SK-N-SH (cell line): ENCODE measurements around the gene MICAL2. TPM values are rescaled to one million over a fixed set of nuclear protein-coding genes. Genes with fewer than 3 reads are reported as not detected.

ENCODE experiments used
- CTCF ChIA-PET: fragments of 300-600, 350-600 bp; formaldehyde crosslinking; extraction: SDS; loops from one replicate; lab custom pipeline; 2021; lab: Yijun Ruan, JAX
- POLR2A ChIA-PET: fragments of 350-600 bp; sonication (Branson Sonifier 250); formaldehyde crosslinking; extraction: SDS; loops from one replicate; lab custom pipeline; 2020; ENCODE audit warnings: antibody characterized with exemption, inconsistent platforms; lab: Yijun Ruan, JAX
- DNase-seq: peaks from one replicate; pipeline ENCODE4 v3.0.0; 2012
- H2AFZ ChIP-seq: fragments of 200-600 bp; sonication (generic); 2 replicates; pipeline ENCODE4 v1.8.1; 2016; ENCODE audit warnings: antibody characterized with exemption, mild to moderate bottlenecking, low read depth
- H3F3A ChIP-seq: fragments of 200-600 bp; sonication (generic); replicated peaks from 2 replicates; pipeline ENCODE3; 2016; ENCODE audit warnings: antibody characterized with exemption, mild to moderate bottlenecking; ENCODE audit not compliant: insufficient read depth
- H3K27ac ChIP-seq, 2 experiments: fragments of 200-500 bp in 1 of 2; fragments of 200-600 bp in 1 of 2; sonication (Bioruptor generic) in 1 of 2; sonication (generic), shearing (Covaris generic) in 1 of 2; 2 replicates each; pipeline versions ENCODE4 v1.5.1 to v1.6.1; 2014 to 2016; ENCODE audit warnings: low read depth in 2 of 2, inconsistent platforms in 1 of 2, low read length in 1 of 2, mild to moderate bottlenecking in 1 of 2, mixed read lengths in 1 of 2
- H3K27me3 ChIP-seq: fragments of 200-600 bp; sonication (generic), shearing (Covaris generic); 2 replicates; pipeline ENCODE4 v1.6.1; 2016; ENCODE audit warnings: mixed run types; ENCODE audit not compliant: insufficient read depth
- H3K36me3 ChIP-seq, 2 experiments: fragments of 200-500 bp in 1 of 2; fragments of 200-600 bp in 1 of 2; sonication (Bioruptor generic) in 1 of 2; sonication (generic) in 1 of 2; replicated peaks in 1 of 2; 2 replicates each; pipeline versions ENCODE3 to v1.5.1; 2014 to 2016; ENCODE audit warnings: low read length in 1 of 2, mild to moderate bottlenecking in 1 of 2; ENCODE audit not compliant: insufficient read depth in 2 of 2, control insufficient read depth in 1 of 2
- H3K4me1 ChIP-seq, 2 experiments: fragments of 200-500 bp in 1 of 2; fragments of 200-600 bp in 1 of 2; sonication (Bioruptor generic) in 1 of 2; sonication (generic), shearing (Covaris generic) in 1 of 2; 2 replicates each; pipeline versions ENCODE4 v1.5.1 to v1.6.1; 2014 to 2016; ENCODE audit warnings: low read depth in 1 of 2, low read length in 1 of 2, mixed run types in 1 of 2; ENCODE audit not compliant: insufficient read depth in 2 of 2, control insufficient read depth in 1 of 2
- H3K4me2 ChIP-seq: fragments of 200-600 bp; sonication (generic), shearing (Covaris generic); 2 replicates; pipeline ENCODE4 v1.6.1; 2017; ENCODE audit warnings: mixed run types
- H3K4me3 ChIP-seq, 2 experiments: fragments of 200-500 bp in 1 of 2; fragments of 200-600 bp in 1 of 2; sonication (Bioruptor generic) in 1 of 2; sonication (generic), shearing (Covaris generic) in 1 of 2; 2 replicates each; pipeline versions ENCODE4 v1.5.1 to v1.8.1; 2014 to 2016; ENCODE audit warnings: low read depth in 2 of 2, inconsistent platforms in 1 of 2, low read length in 1 of 2, mild to moderate bottlenecking in 1 of 2, mixed read lengths in 1 of 2, moderate library complexity in 1 of 2
- H3K79me2 ChIP-seq: fragments of 200-600 bp; sonication (generic); 2 replicates; pipeline ENCODE4 v1.8.1; 2017; ENCODE audit warnings: mild to moderate bottlenecking; ENCODE audit not compliant: insufficient read depth
- H3K9ac ChIP-seq: fragments of 200-600 bp; sonication (generic); 2 replicates; pipeline ENCODE4 v1.6.1; 2017; ENCODE audit warnings: mixed run types
- H3K9me2 ChIP-seq: fragments of 200-600 bp; sonication (generic); 2 replicates; pipeline ENCODE4 v1.6.1; 2017; ENCODE audit warnings: mixed run types
- H3K9me3 ChIP-seq: fragments of 200-600 bp; sonication (generic); 2 replicates; pipeline ENCODE4 v1.6.1; 2017; ENCODE audit warnings: mixed run types, mild to moderate bottlenecking, moderate library complexity
- H4K20me1 ChIP-seq: fragments of 200-600 bp; sonication (generic); 2 replicates; pipeline ENCODE4 v1.6.1; 2017; ENCODE audit warnings: mild to moderate bottlenecking, mixed run types; ENCODE audit not compliant: insufficient read depth
- CHD2 ChIP-seq: fragments of 150-350 bp; IDR thresholded peaks from 2 replicates; pipeline ENCODE4 v1.6.1; 2018; ENCODE audit warnings: low read length; ENCODE audit not compliant: partially characterized antibody
- EP300 ChIP-seq, 2 experiments: IDR thresholded peaks; 2 replicates each; pipeline versions ENCODE4 v1.4.0 to v1.6.1; 2012; ENCODE audit warnings: borderline replicate concordance in 1 of 2, low read depth in 1 of 2, low read length in 1 of 2
- EZH2phosphoT487 ChIP-seq: fragments of 200-600 bp; sonication (generic); IDR thresholded peaks from 2 replicates; pipeline ENCODE4 v1.6.1; 2017; ENCODE audit warnings: low read depth, mixed run types, mild to moderate bottlenecking, antibody characterized with exemption, moderate library complexity, borderline replicate concordance
- FOSL2 ChIP-seq: IDR thresholded peaks from 2 replicates; pipeline ENCODE4 v1.4.0; 2012; ENCODE audit warnings: low read depth, mild to moderate bottlenecking, moderate library complexity, borderline replicate concordance
- FOXJ3 ChIP-seq: sonication (generic); formaldehyde crosslinking; IDR thresholded peaks from 2 replicates; pipeline ENCODE4 v1.5.1; 2020; ENCODE audit warnings: mild to moderate bottlenecking, missing genetic modification reagents
- FOXM1 ChIP-seq: IDR thresholded peaks from 2 replicates; pipeline ENCODE4 v1.4.0; 2012; ENCODE audit warnings: low read depth, mild to moderate bottlenecking
- GABPA ChIP-seq: IDR thresholded peaks from 2 replicates; pipeline ENCODE4 v1.4.0; 2012; ENCODE audit warnings: low read depth, mild to moderate bottlenecking
- IRF3 ChIP-seq: fragments of 150-350 bp; IDR thresholded peaks from 2 replicates; pipeline ENCODE4 v1.6.1; 2016; ENCODE audit warnings: mild to moderate bottlenecking, low read depth, low read length
- JUND ChIP-seq: IDR thresholded peaks from 2 replicates; pipeline ENCODE4 v1.4.0; 2012
- MEF2A ChIP-seq: IDR thresholded peaks from 2 replicates; pipeline ENCODE4 v1.4.0; 2012; ENCODE audit warnings: low read depth, borderline replicate concordance
- NFIC ChIP-seq: IDR thresholded peaks from 2 replicates; pipeline ENCODE4 v1.4.0; 2012; ENCODE audit warnings: borderline replicate concordance
- NRF1 ChIP-seq: IDR thresholded peaks from 2 replicates; pipeline ENCODE4 v1.6.1; 2012; ENCODE audit warnings: low read depth, mild to moderate bottlenecking, low read length
- PBX3 ChIP-seq: IDR thresholded peaks from 2 replicates; pipeline ENCODE4; 2012
- REST ChIP-seq: IDR thresholded peaks from 2 replicates; pipeline ENCODE4 v1.6.1; 2012; ENCODE audit warnings: mild to moderate bottlenecking, low read depth, low read length, moderate library complexity
- SMC3 ChIP-seq: IDR thresholded peaks from 2 replicates; pipeline ENCODE4 v1.6.1; 2012; ENCODE audit warnings: low read depth, low read length, improper control_type of control experiment
- TAF1 ChIP-seq: IDR thresholded peaks from 2 replicates; pipeline ENCODE4 v1.6.1; 2012; ENCODE audit warnings: low read depth, mild to moderate bottlenecking, low read length, moderate library complexity, borderline replicate concordance
- USF2 ChIP-seq: fragments of 150-350 bp; IDR thresholded peaks from 2 replicates; pipeline ENCODE4 v1.6.1; 2017; ENCODE audit warnings: antibody characterized with exemption, low read length, low read depth, borderline replicate concordance
- YY1 ChIP-seq: IDR thresholded peaks from 2 replicates; pipeline ENCODE4 v1.4.0; 2012; ENCODE audit warnings: low read depth, mild to moderate bottlenecking
- WGBS: methylation state at CpG from one replicate; pipeline ENCODE4 v1.1.6; 2017; ENCODE audit warnings: low lambda C conversion rate; 5-methylcytosine and 5-hydroxymethylcytosine counted together
- polyA plus RNA-seq, 3 experiments: library from polyadenylated mRNA; depleted of rRNA; stranded (reverse); fragments of >200 nt; gene quantifications; 2 replicates each; pipeline ENCODE4 v1.2.3, GENCODE V29; 2012

MICAL2 gene
- polyA plus RNA-seq, 1 of the 3 experiments (the other 2 are of a cell fraction) = 54.6 TPM

GRCh38 chr11:12274056-12274455, 163.7 kb downstream of the MICAL2 start:
- Histone ChIP-seq H3K36me3 (no peaks in the 10 kb centered on the region), H3F3A (peaks cover 28% of the 10 kb centered on the region), H3K27ac (peak overlapping the region in 1 of 2 experiments; percentile 63; a peak in 2 of 4 replicates), H3K9me2 (no peaks in the 10 kb centered on the region), H3K4me2 (no peak overlapping the region), H3K9me3 (no peaks in the 10 kb centered on the region), H3K79me2 (no peaks in the 10 kb centered on the region), H3K9ac (no peak overlapping the region), H3K4me1 (peaks cover 15 to 22% of the 10 kb centered on the region in 2 experiments; a peak in 3 of 4 replicates), H4K20me1 (no peaks in the 10 kb centered on the region)
- ChIA-PET CTCF (interaction anchor here (1.0 to 7.3 kb wide), 5 partner anchors 8 to 343 kb away, joined by 3 to 57 read pairs (median 3); no protein-coding TSS in a partner anchor), POLR2A (no interaction called here)
- WGBS = 98% methylated on average over 3 of the region's 3 CpGs
- no peak for DNase-seq
- TF ChIP-seq IRF3 (no peak), NRF1 (no peak), FOXM1 (no peak), USF2 (no peak), REST (no peak), SMC3 (no peak), FOXJ3 (CRISPR knock-in tag) (no peak), GABPA (no peak), YY1 (no peak)
- TF ChIP-seq, all 33 proteins: peak for 0
- Histone ChIP-seq H3K4me3 (no peak overlapping the region), H3K27me3 (no peaks in the 10 kb centered on the region), H2AFZ (no peak overlapping the region)

- CTCF ChIA-PET = interaction anchor here (1.1 to 1.5 kb wide), 3 partner anchors 228 to 343 kb away, joined by 3 to 6 read pairs (median 4); no protein-coding TSS in a partner anchor
- POLR2A ChIA-PET = no interaction called here
- Histone ChIP-seq H2AFZ (no peak overlapping the region), H3K27ac (peak overlapping the region in 1 of 2 experiments; percentile 63; a peak in 2 of 4 replicates), H3K4me3 (no peak overlapping the region), H3K9me2 (no peaks in the 10 kb centered on the region), H3K27me3 (no peaks in the 10 kb centered on the region), H3K4me2 (0 out of 2 replicates have a peak overlapping the region, but pooled peaks have one; percentile 11), H3K9ac (no peak overlapping the region), H4K20me1 (no peaks in the 10 kb centered on the region), H3K36me3 (no peaks in the 10 kb centered on the region), H3F3A (peaks cover 23% of the 10 kb centered on the region), H3K79me2 (no peaks in the 10 kb centered on the region), H3K9me3 (no peaks in the 10 kb centered on the region), H3K4me1 (peaks cover 9 to 22% of the 10 kb centered on the region in 2 experiments; a peak in 3 of 4 replicates)
- 92% methylated on average over 14 of the region's 14 CpGs for WGBS
- no peak for DNase-seq
- TF ChIP-seq NFIC (no peak), EP300 (IDR thresholded peaks at IDR 0.05; ENCODE audit: borderline replicate concordance in 1 of 2, low read depth in 1 of 2, low read length in 1 of 2) (no peak), PBX3 (no peak), MEF2A (no peak), TAF1 (no peak), NRF1 (no peak), JUND (no peak), FOSL2 (no peak), CHD2 (no peak), EZH2phosphoT487 (no peak)
- TF ChIP-seq, all 33 proteins: peak for 0
These were observed 164.3 kb downstream of the MICAL2 start for GRCh38 chr11:12274558-12275197.
